ENCODE measurements around the gene FOXO6.

FOXO6 gene

GRCh38 chr1:41420860-41421259 lies 59.6 kb downstream of the FOXO6 start:
- ATAC-seq, result no peak
- TF ChIP-seq RARB (CRISPR knock-in tag; IDR thresholded peaks at IDR 0.05), result no peak
- no peak for TF ChIP-seq TOX (CRISPR knock-in tag; IDR thresholded peaks at IDR 0.05; ENCODE audit: borderline replicate concordance)
- no peak for TF ChIP-seq CSRNP3 (CRISPR knock-in tag; IDR thresholded peaks at IDR 0.05)
- no peak for TF ChIP-seq ZNF70 (CRISPR knock-in tag; IDR thresholded peaks at IDR 0.05)
- TF ChIP-seq CSDC2 (CRISPR knock-in tag; IDR thresholded peaks at IDR 0.05), result no peak
- no peak for TF ChIP-seq OSR1 (CRISPR knock-in tag; IDR thresholded peaks at IDR 0.05)
- TF ChIP-seq TSHZ2 (CRISPR knock-in tag; IDR thresholded peaks at IDR 0.05), result no peak
- no peak for TF ChIP-seq ZFP30 (CRISPR knock-in tag; IDR thresholded peaks at IDR 0.05)
- no peak for TF ChIP-seq ZNF8 (CRISPR knock-in tag; IDR thresholded peaks at IDR 0.05)
- no peak for TF ChIP-seq PPARA (CRISPR knock-in tag; IDR thresholded peaks at IDR 0.05; ENCODE audit: borderline replicate concordance)
- TF ChIP-seq ZFP3 (CRISPR knock-in tag; IDR thresholded peaks at IDR 0.05), result no peak
- no peak for TF ChIP-seq GLIS3 (CRISPR knock-in tag; IDR thresholded peaks at IDR 0.05)
- no peak for TF ChIP-seq ZNF565 (CRISPR knock-in tag; conservative IDR thresholded peaks at IDR 0.05; ENCODE audit: low read depth)
- TF ChIP-seq TCF4 (CRISPR knock-in tag; IDR thresholded peaks at IDR 0.05; ENCODE audit: borderline replicate concordance), result no peak
- no peak for TF ChIP-seq ISL1 (CRISPR knock-in tag; IDR thresholded peaks at IDR 0.05)

GRCh38 chr1:41422306-41422705 lies 61.1 kb downstream of the FOXO6 start:
- ATAC-seq, result no peak

GRCh38 chr1:41423511-41424191 lies 62.4 kb downstream of the FOXO6 start:
- TF ChIP-seq CSDC2 (CRISPR knock-in tag; IDR thresholded peaks at IDR 0.05) (no peak), ZNF70 (CRISPR knock-in tag; IDR thresholded peaks at IDR 0.05) (no peak), ZFP3 (CRISPR knock-in tag; IDR thresholded peaks at IDR 0.05) (no peak), OSR1 (CRISPR knock-in tag; IDR thresholded peaks at IDR 0.05) (no peak), ZC3H10 (CRISPR knock-in tag; IDR thresholded peaks at IDR 0.05) (no peak), BACH2 (CRISPR knock-in tag; IDR thresholded peaks at IDR 0.05; ENCODE audit: borderline replicate concordance) (no peak), GLIS3 (CRISPR knock-in tag; IDR thresholded peaks at IDR 0.05) (no peak), ESRRG (CRISPR knock-in tag; IDR thresholded peaks at IDR 0.05) (no peak), CSRNP3 (CRISPR knock-in tag; IDR thresholded peaks at IDR 0.05) (no peak), ISL1 (CRISPR knock-in tag; IDR thresholded peaks at IDR 0.05) (no peak), ZNF565 (CRISPR knock-in tag; conservative IDR thresholded peaks at IDR 0.05; ENCODE audit: low read depth) (no peak)

More at GRCh38 chr1:41422306-41422705, 61.1 kb downstream of the FOXO6 start:
- TF ChIP-seq ISL1 (CRISPR knock-in tag; IDR thresholded peaks at IDR 0.05) (no peak), ZFP3 (CRISPR knock-in tag; IDR thresholded peaks at IDR 0.05) (no peak), RARB (CRISPR knock-in tag; IDR thresholded peaks at IDR 0.05) (no peak), ZNF70 (CRISPR knock-in tag; IDR thresholded peaks at IDR 0.05) (no peak), ZNF565 (CRISPR knock-in tag; conservative IDR thresholded peaks at IDR 0.05; ENCODE audit: low read depth) (no peak), POU6F1 (CRISPR knock-in tag; IDR thresholded peaks at IDR 0.05; ENCODE audit: borderline replicate concordance, low read depth) (no peak), PPARA (CRISPR knock-in tag; IDR thresholded peaks at IDR 0.05; ENCODE audit: borderline replicate concordance) (no peak), ZFP30 (CRISPR knock-in tag; IDR thresholded peaks at IDR 0.05) (no peak), ESRRG (CRISPR knock-in tag; IDR thresholded peaks at IDR 0.05) (no peak), SNAI2 (CRISPR knock-in tag; IDR thresholded peaks at IDR 0.05) (no peak), ARNTL (CRISPR knock-in tag; IDR thresholded peaks at IDR 0.05; ENCODE audit: borderline replicate concordance, low read depth) (no peak)

More at GRCh38 chr1:41423511-41424191, 62.4 kb downstream of the FOXO6 start:
- ATAC-seq, result no peak
